ENCODE measurements around the gene PPP6R3.
"Not testable (repeated sequence)": the region's sequence is repeated elsewhere in the genome, so short reads cannot be mapped to it uniquely, and the experiment has no call there.

The PPP6R3 gene

DNA sequence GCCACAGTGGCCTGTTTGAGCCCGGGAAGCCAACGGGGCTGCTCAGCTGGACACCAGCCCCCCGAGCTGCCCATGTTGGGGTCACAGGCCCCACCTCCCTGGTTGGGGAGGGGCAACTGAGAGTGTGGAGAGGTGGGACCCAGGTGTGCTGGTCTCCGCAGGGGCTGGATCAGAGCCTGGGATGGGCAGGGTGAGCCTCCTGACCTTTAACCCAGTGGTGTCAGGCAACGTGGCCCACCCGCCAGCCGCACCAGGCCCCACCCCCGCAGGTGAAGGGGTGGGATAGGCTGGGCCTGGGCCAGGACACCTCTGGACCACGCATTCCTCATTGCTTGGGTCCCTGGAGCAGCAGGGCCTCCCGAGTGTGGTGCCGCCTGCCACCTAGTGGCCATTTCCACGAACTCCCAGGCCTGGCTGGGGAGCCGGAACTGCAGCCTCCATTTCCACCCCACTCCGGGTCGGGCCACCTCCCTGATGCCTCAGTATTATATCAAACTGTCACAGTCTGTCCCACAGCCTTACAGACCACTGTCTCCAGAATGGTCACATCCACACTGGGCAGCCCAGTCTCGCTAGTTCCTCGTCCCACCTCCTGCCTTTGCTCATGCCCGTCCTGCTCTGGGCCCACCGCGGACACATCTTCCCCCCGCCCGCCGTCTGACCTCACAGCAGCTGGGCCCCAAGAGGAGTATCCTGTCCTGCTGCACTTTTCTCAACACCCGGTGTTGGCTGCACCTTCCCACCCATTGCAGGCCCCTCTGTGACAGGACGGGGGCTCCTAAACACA, 13.3 kb upstream of the PPP6R3 start:
- H4K8ac ChIP-seq (ENCODE audit: low read depth, low read length), result no peak overlapping the region
- H4K12ac ChIP-seq (ENCODE audit: low read depth, low read length), result no peak overlapping the region
- H3K36me3 ChIP-seq (ENCODE audit: control insufficient read depth in 1 of 2, insufficient read depth in 2 of 2, low read length in 2 of 2), result peaks cover 8 to 13% of the 10 kb centered on the region in 2 experiments
- no peaks in the 10 kb centered on the region for H3K27me3 ChIP-seq (ENCODE audit: insufficient read depth, low read length)
- WGBS (ENCODE audit: extremely low coverage, insufficient coverage, insufficient read length), result no CpG with 5 or more reads among the region's 25 CpGs
- H3K14ac ChIP-seq (ENCODE audit: low read length), result no peak overlapping the region
- H3K27ac ChIP-seq (ENCODE audit: low read depth, low read length), result no peak overlapping the region
- H2AK5ac ChIP-seq (ENCODE audit: low read length), result no peak overlapping the region
- peaks cover 2% of the 10 kb centered on the region for H3K9me3 ChIP-seq (ENCODE audit: insufficient read depth, low read depth, low read length)
- H3K4me3 ChIP-seq (ENCODE audit: low read depth, low read length), result no peak overlapping the region
- no peak overlapping the region for H2BK12ac ChIP-seq (ENCODE audit: low read length)
- H3K9ac ChIP-seq (ENCODE audit: low read length), result no peak overlapping the region
- no peaks in the 10 kb centered on the region for H3K4me1 ChIP-seq (ENCODE audit: control insufficient read depth in 1 of 2, insufficient read depth in 2 of 2, low read length in 2 of 2)
- no peak overlapping the region for H2BK5ac ChIP-seq (ENCODE audit: low read depth, low read length, poor library complexity)
- no peak overlapping the region for H3K4ac ChIP-seq (ENCODE audit: low read depth, low read length)
- no peak overlapping the region for H4K91ac ChIP-seq (ENCODE audit: low read depth, low read length)
- H3K79me2 ChIP-seq (ENCODE audit: control insufficient read depth, insufficient read depth, low read length, poor library complexity), result no peaks in the 10 kb centered on the region
- no peaks in the 10 kb centered on the region for H3K79me1 ChIP-seq (ENCODE audit: low read length)
- H2AFZ ChIP-seq (ENCODE audit: insufficient read depth, low read length, poor library complexity), result no peak overlapping the region
- H2BK120ac ChIP-seq (ENCODE audit: insufficient read depth, low read length, poor library complexity), result no peak overlapping the region
- H3K23ac ChIP-seq (ENCODE audit: low read length), result no peak overlapping the region
- DNase-seq, result peak; percentile 62 to 86
- no peak overlapping the region for H3K4me2 ChIP-seq (ENCODE audit: low read length)
- H3K18ac ChIP-seq (ENCODE audit: low read length), result no peak overlapping the region

DNA sequence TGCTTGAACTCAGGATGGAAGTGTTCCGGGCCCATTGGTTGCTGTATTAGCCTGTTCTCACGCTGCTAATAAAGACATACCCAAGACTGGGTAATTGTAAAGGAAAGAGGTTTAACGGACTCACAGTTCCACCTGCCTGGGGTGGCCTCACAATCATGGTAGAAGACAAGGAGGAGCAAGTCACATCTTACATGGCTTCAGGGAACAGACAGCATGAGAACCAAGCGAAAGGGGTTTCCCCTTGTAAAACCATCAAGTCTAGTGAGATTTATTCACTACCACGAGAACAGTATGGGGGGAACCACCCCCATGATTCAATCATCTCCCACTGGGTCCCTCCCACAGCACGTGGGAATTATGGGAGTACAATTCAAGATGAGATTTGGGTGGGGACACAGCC, 12.6 kb upstream of the PPP6R3 start:
- H3K4me2 ChIP-seq (ENCODE audit: low read length); H3K23ac ChIP-seq (ENCODE audit: low read length); H3K79me1 ChIP-seq (ENCODE audit: low read length); DNase-seq; H4K12ac ChIP-seq (ENCODE audit: low read depth, low read length); H2AFZ ChIP-seq (ENCODE audit: insufficient read depth, low read length, poor library complexity); H4K8ac ChIP-seq (ENCODE audit: low read depth, low read length); H2AK5ac ChIP-seq (ENCODE audit: low read length); H3K14ac ChIP-seq (ENCODE audit: low read length); H3K4me1 ChIP-seq (ENCODE audit: control insufficient read depth in 1 of 2, insufficient read depth in 2 of 2, low read length in 2 of 2); H2BK5ac ChIP-seq (ENCODE audit: low read depth, low read length, poor library complexity); H3K9ac ChIP-seq (ENCODE audit: low read length); H3K27me3 ChIP-seq (ENCODE audit: insufficient read depth, low read length); H3K4me3 ChIP-seq (ENCODE audit: low read depth, low read length); H2BK12ac ChIP-seq (ENCODE audit: low read length); H4K91ac ChIP-seq (ENCODE audit: low read depth, low read length); H3K18ac ChIP-seq (ENCODE audit: low read length); H3K27ac ChIP-seq (ENCODE audit: low read depth, low read length); H2BK120ac ChIP-seq (ENCODE audit: insufficient read depth, low read length, poor library complexity); H3K4ac ChIP-seq (ENCODE audit: low read depth, low read length); H3K9me3 ChIP-seq (ENCODE audit: insufficient read depth, low read depth, low read length); H3K79me2 ChIP-seq (ENCODE audit: control insufficient read depth, insufficient read depth, low read length, poor library complexity): not testable (repeated sequence)
- no CpG with 5 or more reads among the region's 6 CpGs for WGBS (ENCODE audit: extremely low coverage, insufficient coverage, insufficient read length)
- peaks cover 5 to 13% of the 10 kb centered on the region in 2 experiments for H3K36me3 ChIP-seq (ENCODE audit: control insufficient read depth in 1 of 2, insufficient read depth in 2 of 2, low read length in 2 of 2)

DNA sequence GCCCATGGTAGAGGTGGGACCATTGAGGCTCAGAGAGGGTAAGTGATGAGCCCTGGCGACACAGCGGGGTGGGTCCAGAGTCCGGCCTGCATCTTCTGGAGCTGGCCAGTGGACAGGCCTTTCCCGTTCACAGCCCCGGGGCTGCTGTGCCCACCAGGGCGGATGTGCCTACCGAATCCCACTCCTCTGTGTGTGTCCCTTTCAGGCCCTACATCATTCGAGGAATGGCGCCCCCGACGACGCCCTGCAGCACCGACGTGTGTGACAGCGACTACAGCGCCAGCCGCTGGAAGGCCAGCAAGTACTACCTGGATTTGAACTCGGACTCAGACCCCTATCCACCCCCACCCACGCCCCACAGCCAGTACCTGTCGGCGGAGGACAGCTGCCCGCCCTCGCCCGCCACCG, 11.9 kb upstream of the PPP6R3 start:
- H4K8ac ChIP-seq (ENCODE audit: low read depth, low read length), result no peak overlapping the region
- H2AK5ac ChIP-seq (ENCODE audit: low read length), result no peak overlapping the region
- H3K27me3 ChIP-seq (ENCODE audit: insufficient read depth, low read length), result no peaks in the 10 kb centered on the region
- no peak overlapping the region for H3K9ac ChIP-seq (ENCODE audit: low read length)
- peaks cover 2% of the 10 kb centered on the region for H3K9me3 ChIP-seq (ENCODE audit: insufficient read depth, low read depth, low read length)
- H3K79me2 ChIP-seq (ENCODE audit: control insufficient read depth, insufficient read depth, low read length, poor library complexity), result no peaks in the 10 kb centered on the region
- H2BK12ac ChIP-seq (ENCODE audit: low read length), result no peak overlapping the region
- no peak overlapping the region for H3K23ac ChIP-seq (ENCODE audit: low read length)
- no peak overlapping the region for H3K4me3 ChIP-seq (ENCODE audit: low read depth, low read length)
- peaks cover 5 to 13% of the 10 kb centered on the region in 2 experiments for H3K36me3 ChIP-seq (ENCODE audit: control insufficient read depth in 1 of 2, insufficient read depth in 2 of 2, low read length in 2 of 2)
- H3K4me2 ChIP-seq (ENCODE audit: low read length), result no peak overlapping the region
- H3K18ac ChIP-seq (ENCODE audit: low read length), result no peak overlapping the region
- WGBS (ENCODE audit: extremely low coverage, insufficient coverage, insufficient read length), result no CpG with 5 or more reads among the region's 25 CpGs
- no peak overlapping the region for H4K12ac ChIP-seq (ENCODE audit: low read depth, low read length)
- H3K4me1 ChIP-seq (ENCODE audit: control insufficient read depth in 1 of 2, insufficient read depth in 2 of 2, low read length in 2 of 2), result no peaks in the 10 kb centered on the region
- no peaks in the 10 kb centered on the region for H3K79me1 ChIP-seq (ENCODE audit: low read length)
- no peak overlapping the region for H2BK5ac ChIP-seq (ENCODE audit: low read depth, low read length, poor library complexity)
- no peak overlapping the region for H3K14ac ChIP-seq (ENCODE audit: low read length)
- no peak overlapping the region for H4K91ac ChIP-seq (ENCODE audit: low read depth, low read length)
- H2AFZ ChIP-seq (ENCODE audit: insufficient read depth, low read length, poor library complexity), result no peak overlapping the region
- no peak overlapping the region for H3K27ac ChIP-seq (ENCODE audit: low read depth, low read length)
- no peak overlapping the region for H3K4ac ChIP-seq (ENCODE audit: low read depth, low read length)
- H2BK120ac ChIP-seq (ENCODE audit: insufficient read depth, low read length, poor library complexity), result no peak overlapping the region
- DNase-seq, result no peak

DNA sequence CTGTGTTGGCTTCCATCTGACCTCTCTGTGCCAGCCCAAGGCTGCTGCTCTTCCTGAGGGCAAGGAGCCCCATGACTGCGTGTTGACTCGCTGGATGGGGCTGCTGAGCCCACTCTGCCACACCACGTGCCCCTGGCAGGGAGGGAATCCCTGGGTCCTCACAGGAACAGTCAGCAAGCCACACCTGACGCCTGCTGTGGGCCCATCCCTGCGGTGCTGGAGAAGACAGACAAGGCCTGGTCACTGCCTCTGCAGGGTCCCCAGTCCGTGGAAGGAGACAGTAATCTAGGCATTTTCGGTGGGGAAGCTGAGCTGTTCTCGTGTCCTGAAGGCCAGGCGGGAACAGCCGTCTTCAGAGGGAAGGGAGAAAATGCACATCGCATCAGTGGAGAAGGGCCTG, 10.6 kb upstream of the PPP6R3 start:
- Histone ChIP-seq H2BK120ac (ENCODE audit: insufficient read depth, low read length, poor library complexity) (no peak overlapping the region), H2BK5ac (ENCODE audit: low read depth, low read length, poor library complexity) (no peak overlapping the region), H4K12ac (ENCODE audit: low read depth, low read length) (no peak overlapping the region), H3K23ac (ENCODE audit: low read length) (no peak overlapping the region), H4K8ac (ENCODE audit: low read depth, low read length) (no peak overlapping the region), H3K9me3 (ENCODE audit: insufficient read depth, low read depth, low read length) (peaks cover 2% of the 10 kb centered on the region), H2AK5ac (ENCODE audit: low read length) (no peak overlapping the region), H3K79me1 (ENCODE audit: low read length) (no peaks in the 10 kb centered on the region), H3K4me3 (ENCODE audit: low read depth, low read length) (no peak overlapping the region), H3K4me1 (ENCODE audit: control insufficient read depth in 1 of 2, insufficient read depth in 2 of 2, low read length in 2 of 2) (no peaks in the 10 kb centered on the region), H3K9ac (ENCODE audit: low read length) (no peak overlapping the region), H3K4me2 (ENCODE audit: low read length) (no peak overlapping the region), H2BK12ac (ENCODE audit: low read length) (no peak overlapping the region), H3K36me3 (ENCODE audit: control insufficient read depth in 1 of 2, insufficient read depth in 2 of 2, low read length in 2 of 2) (peaks cover 5 to 13% of the 10 kb centered on the region in 2 experiments), H3K4ac (ENCODE audit: low read depth, low read length) (no peak overlapping the region), H3K27ac (ENCODE audit: low read depth, low read length) (no peak overlapping the region), H3K79me2 (ENCODE audit: control insufficient read depth, insufficient read depth, low read length, poor library complexity) (no peaks in the 10 kb centered on the region), H3K18ac (ENCODE audit: low read length) (no peak overlapping the region), H3K27me3 (ENCODE audit: insufficient read depth, low read length) (no peaks in the 10 kb centered on the region), H2AFZ (ENCODE audit: insufficient read depth, low read length, poor library complexity) (no peak overlapping the region), H3K14ac (ENCODE audit: low read length) (no peak overlapping the region), H4K91ac (ENCODE audit: low read depth, low read length) (no peak overlapping the region)
- WGBS (ENCODE audit: extremely low coverage, insufficient coverage, insufficient read length), result no CpG with 5 or more reads among the region's 11 CpGs
- no peak for DNase-seq

Measured in trophoblast cell (in vitro differentiated cells and primary cell).